HEK293 (cell line): Measurements from ENCODE around the gene USP31.

Source experiments
- CTCF ChIA-PET: fragments of 350-600 bp; formaldehyde crosslinking; extraction: SDS; loops from one replicate; lab custom pipeline; 2021; ENCODE audit warnings: antibody characterized with exemption; lab: Yijun Ruan, JAX
- POLR2A ChIA-PET: fragments of 300-600 bp; formaldehyde crosslinking; extraction: SDS; loops from one replicate; lab custom pipeline; 2020; ENCODE audit warnings: antibody characterized with exemption, inconsistent platforms; lab: Yijun Ruan, JAX
- H3K27ac ChIP-seq: fragments of 200-500 bp; sonication (Bioruptor generic); 2 replicates; pipeline ENCODE4 v1.5.1; 2014; ENCODE audit warnings: low read depth, low read length, control low read depth, inconsistent platforms; ENCODE audit errors: extremely low read depth
- H3K36me3 ChIP-seq, 2 experiments: fragments of 200-500 bp in 1 of 2; sonication (Bioruptor generic) in 1 of 2; 1 replicate in 1 of 2; 2 replicates in 1 of 2; pipeline ENCODE4 v1.5.1; 2014 to 2017; ENCODE audit warnings: inconsistent platforms in 2 of 2, low read length in 2 of 2; ENCODE audit not compliant: control insufficient read depth in 2 of 2, insufficient read depth in 1 of 2
- H3K4me1 ChIP-seq: fragments of 200-500 bp; sonication (Bioruptor generic); 2 replicates; pipeline ENCODE4 v1.5.1; 2014; ENCODE audit warnings: mild to moderate bottlenecking, low read length, inconsistent platforms; ENCODE audit not compliant: control insufficient read depth, insufficient read depth
- H3K4me3 ChIP-seq: 2 replicates; pipeline ENCODE4 v1.5.1; 2011; ENCODE audit warnings: low read depth, mild to moderate bottlenecking, control low read depth, low read length, moderate library complexity
- H3K9me3 ChIP-seq: fragments of 200-500 bp; sonication (Bioruptor generic); 2 replicates; pipeline ENCODE4 v1.5.1; 2014; ENCODE audit warnings: low read depth, low read length, inconsistent platforms; ENCODE audit not compliant: control insufficient read depth, insufficient read depth
- HOXA7 ChIP-seq: sonication (generic); formaldehyde crosslinking; IDR thresholded peaks from 2 replicates; pipeline ENCODE4 v1.8.1; 2022; ENCODE audit warnings: missing genetic modification reagents, borderline replicate concordance
- HOXC10 ChIP-seq: sonication (generic); formaldehyde crosslinking; IDR thresholded peaks from 2 replicates; pipeline ENCODE4 v1.8.1; 2023; ENCODE audit warnings: mild to moderate bottlenecking, missing genetic modification reagents
- HOXD13 ChIP-seq: sonication (generic); formaldehyde crosslinking; IDR thresholded peaks from 2 replicates; pipeline ENCODE4 v1.8.0; 2022; ENCODE audit warnings: missing genetic modification reagents, borderline replicate concordance
- IKZF3 ChIP-seq: fragments of 450-650 bp; IDR thresholded peaks from 2 replicates; pipeline ENCODE4 v1.5.0; 2018; ENCODE audit warnings: missing biosample characterization, mild to moderate bottlenecking, missing genetic modification characterization, moderate library complexity
- KLF1 ChIP-seq: fragments of 450-650 bp; formaldehyde crosslinking; IDR thresholded peaks from 2 replicates; pipeline ENCODE4 v1.5.1; 2016; ENCODE audit warnings: missing biosample characterization, missing genetic modification characterization
- KLF8 ChIP-seq: fragments of 450-650 bp; formaldehyde crosslinking; IDR thresholded peaks from 2 replicates; pipeline ENCODE4 v1.5.1; 2016; ENCODE audit warnings: missing biosample characterization, missing genetic modification characterization
- KLF9 ChIP-seq: fragments of 450-650 bp; formaldehyde crosslinking; IDR thresholded peaks from 2 replicates; pipeline ENCODE4 v1.5.1; 2016; ENCODE audit warnings: missing biosample characterization, missing genetic modification characterization, low read depth
- MZF1 ChIP-seq: fragments of 450-650 bp; formaldehyde crosslinking; IDR thresholded peaks from 2 replicates; pipeline ENCODE4 v1.5.1; 2017; ENCODE audit warnings: missing biosample characterization, missing genetic modification characterization, borderline replicate concordance
- SP7 ChIP-seq: fragments of 450-650 bp; formaldehyde crosslinking; IDR thresholded peaks from 2 replicates; pipeline ENCODE4 v1.5.1; 2016; ENCODE audit warnings: missing biosample characterization, missing genetic modification characterization
- YY2 ChIP-seq: fragments of 450-650 bp; formaldehyde crosslinking; IDR thresholded peaks from 2 replicates; pipeline ENCODE4 v1.5.1; 2016; ENCODE audit warnings: missing biosample characterization, missing genetic modification characterization
- ZBTB7A ChIP-seq: fragments of 450-650 bp; formaldehyde crosslinking; IDR thresholded peaks from 2 replicates; pipeline ENCODE4 v1.5.1; 2016; ENCODE audit warnings: low read depth, missing biosample characterization, missing genetic modification characterization
- ZFHX2 ChIP-seq: fragments of 450-650 bp; formaldehyde crosslinking; conservative IDR thresholded peaks from 2 replicates; pipeline ENCODE4 v1.5.1; 2016; ENCODE audit warnings: missing biosample characterization, missing genetic modification characterization
- ZNF10 ChIP-seq: fragments of 450-650 bp; formaldehyde crosslinking; IDR thresholded peaks from 2 replicates; pipeline ENCODE4 v1.5.1; 2017; ENCODE audit warnings: missing biosample characterization, missing genetic modification characterization
- ZNF19 ChIP-seq: fragments of 450-650 bp; formaldehyde crosslinking; IDR thresholded peaks from 2 replicates; pipeline ENCODE4; 2016; ENCODE audit warnings: missing biosample characterization, missing genetic modification characterization, low read depth
- ZNF202 ChIP-seq: fragments of 450-650 bp; formaldehyde crosslinking; IDR thresholded peaks from 2 replicates; pipeline ENCODE4 v1.5.1; 2016; ENCODE audit warnings: missing biosample characterization, missing genetic modification characterization, borderline replicate concordance
- ZNF37A ChIP-seq: fragments of 450-650 bp; IDR thresholded peaks from 2 replicates; pipeline ENCODE4 v1.5.1; 2018; ENCODE audit warnings: missing biosample characterization, missing genetic modification characterization
- ZNF600 ChIP-seq: fragments of 450-650 bp; formaldehyde crosslinking; IDR thresholded peaks from 2 replicates; pipeline ENCODE4 v1.5.1; 2016; ENCODE audit warnings: missing biosample characterization, missing genetic modification characterization
- ZNF629 ChIP-seq: fragments of 450-650 bp; formaldehyde crosslinking; IDR thresholded peaks from 2 replicates; pipeline ENCODE4 v1.5.1; 2017; ENCODE audit warnings: missing biosample characterization, missing genetic modification characterization
- ZNF658 ChIP-seq: fragments of 450-650 bp; formaldehyde crosslinking; IDR thresholded peaks from 2 replicates; pipeline ENCODE4; 2016; ENCODE audit warnings: missing biosample characterization, missing genetic modification characterization
- ZNF664 ChIP-seq: fragments of 450-650 bp; formaldehyde crosslinking; IDR thresholded peaks from 2 replicates; pipeline ENCODE4 v1.5.1; 2016; ENCODE audit warnings: missing biosample characterization, missing genetic modification characterization
- ZNF677 ChIP-seq: fragments of 450-650 bp; IDR thresholded peaks from 2 replicates; pipeline ENCODE4 v1.5.0; 2018; ENCODE audit warnings: missing biosample characterization, mild to moderate bottlenecking, missing genetic modification characterization, moderate library complexity
- ZNF768 ChIP-seq: fragments of 450-650 bp; formaldehyde crosslinking; IDR thresholded peaks from 2 replicates; pipeline ENCODE4 v1.5.1; 2018; ENCODE audit warnings: missing biosample characterization, mild to moderate bottlenecking, missing genetic modification characterization
- TF ChIP-seq, protein P1 (sequence below): fragments of 450-650 bp; formaldehyde crosslinking; IDR thresholded peaks from 2 replicates; pipeline ENCODE4 v1.5.1; 2016; ENCODE audit warnings: missing biosample characterization, missing genetic modification characterization
- TF ChIP-seq, protein P2 (sequence below): fragments of 450-650 bp; formaldehyde crosslinking; IDR thresholded peaks from 2 replicates; pipeline ENCODE4 v1.5.1; 2016; ENCODE audit warnings: missing biosample characterization, missing genetic modification characterization
- TF ChIP-seq, protein P3 (sequence below): fragments of 450-650 bp; formaldehyde crosslinking; IDR thresholded peaks from 2 replicates; pipeline ENCODE4 v1.5.1; 2016; ENCODE audit warnings: missing biosample characterization, missing genetic modification characterization

Gene USP31

DNA sequence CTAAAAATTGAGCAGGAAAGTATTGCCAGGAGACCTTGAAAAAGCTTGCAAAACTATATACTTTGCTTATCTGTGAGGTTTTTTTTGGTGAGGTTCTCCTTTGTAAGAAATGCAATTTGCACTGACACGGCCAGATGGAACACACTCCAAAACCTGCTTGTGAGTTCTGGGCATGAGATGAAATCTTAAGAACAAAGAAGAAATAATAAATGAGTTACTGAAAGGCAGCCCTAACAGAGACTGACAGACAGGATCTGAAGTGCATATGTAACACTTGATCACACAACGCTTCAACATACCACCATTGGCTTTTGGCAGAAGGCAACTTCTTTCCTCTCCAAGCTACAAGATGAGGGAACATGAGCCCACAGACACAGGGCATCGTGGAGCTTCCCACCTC lies 82.6 kb downstream of the USP31 start (continued):
- no peak for TF ChIP-seq ZNF664 (tag by site-specific recombination)
- TF ChIP-seq, protein P1, sequence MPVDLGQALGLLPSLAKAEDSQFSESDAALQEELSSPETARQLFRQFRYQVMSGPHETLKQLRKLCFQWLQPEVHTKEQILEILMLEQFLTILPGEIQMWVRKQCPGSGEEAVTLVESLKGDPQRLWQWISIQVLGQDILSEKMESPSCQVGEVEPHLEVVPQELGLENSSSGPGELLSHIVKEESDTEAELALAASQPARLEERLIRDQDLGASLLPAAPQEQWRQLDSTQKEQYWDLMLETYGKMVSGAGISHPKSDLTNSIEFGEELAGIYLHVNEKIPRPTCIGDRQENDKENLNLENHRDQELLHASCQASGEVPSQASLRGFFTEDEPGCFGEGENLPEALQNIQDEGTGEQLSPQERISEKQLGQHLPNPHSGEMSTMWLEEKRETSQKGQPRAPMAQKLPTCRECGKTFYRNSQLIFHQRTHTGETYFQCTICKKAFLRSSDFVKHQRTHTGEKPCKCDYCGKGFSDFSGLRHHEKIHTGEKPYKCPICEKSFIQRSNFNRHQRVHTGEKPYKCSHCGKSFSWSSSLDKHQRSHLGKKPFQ (tag by site-specific recombination), result no peak
- no peak for TF ChIP-seq IKZF3 (tag by site-specific recombination)
- no peak for TF ChIP-seq ZNF10 (tag by site-specific recombination)
- TF ChIP-seq ZNF19 (tag by site-specific recombination), result no peak
- TF ChIP-seq HOXC10 (CRISPR knock-in tag), result no peak

DNA sequence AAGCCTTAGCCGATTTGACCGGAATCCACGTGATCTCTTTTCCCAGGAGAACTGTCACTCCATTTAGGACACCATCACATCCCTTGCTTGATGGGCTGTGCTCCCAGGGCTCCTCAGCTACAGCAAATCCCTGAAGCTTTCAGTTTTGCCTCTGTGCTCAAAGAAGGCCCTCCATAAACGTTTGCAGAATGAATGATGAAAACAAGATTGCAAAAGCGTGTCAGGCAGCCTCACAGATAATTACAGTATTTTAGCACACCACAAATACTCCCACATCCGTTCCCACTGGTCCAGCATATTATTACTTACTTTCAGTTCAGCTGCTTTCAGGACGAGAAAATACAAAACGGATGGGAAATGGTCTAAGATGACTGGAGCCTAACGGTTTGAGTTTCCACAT lies 84.6 kb downstream of the USP31 start:
- Histone ChIP-seq H3K4me1 (no peaks in the 10 kb centered on the region), H3K27ac (no peak overlapping the region)
- no peak for TF ChIP-seq KLF8 (tag by site-specific recombination)
- 0 out of 2 replicates have a peak, but pooled peaks have one; percentile 19 for TF ChIP-seq SP7 (tag by site-specific recombination)
- TF ChIP-seq, all 188 proteins: peak for 1
- H3K9me3 ChIP-seq, result no peaks in the 10 kb centered on the region
- CTCF ChIA-PET, result interaction anchor here (1.2 kb wide), 1 partner anchor 166 kb away, joined by 8 read pairs; no protein-coding TSS in a partner anchor
- POLR2A ChIA-PET, result no interaction called here
- no peak overlapping the region for H3K4me3 ChIP-seq
- peaks cover 0 to 35% of the 10 kb centered on the region in 2 experiments; a peak in 1 of 3 replicates for H3K36me3 ChIP-seq

DNA sequence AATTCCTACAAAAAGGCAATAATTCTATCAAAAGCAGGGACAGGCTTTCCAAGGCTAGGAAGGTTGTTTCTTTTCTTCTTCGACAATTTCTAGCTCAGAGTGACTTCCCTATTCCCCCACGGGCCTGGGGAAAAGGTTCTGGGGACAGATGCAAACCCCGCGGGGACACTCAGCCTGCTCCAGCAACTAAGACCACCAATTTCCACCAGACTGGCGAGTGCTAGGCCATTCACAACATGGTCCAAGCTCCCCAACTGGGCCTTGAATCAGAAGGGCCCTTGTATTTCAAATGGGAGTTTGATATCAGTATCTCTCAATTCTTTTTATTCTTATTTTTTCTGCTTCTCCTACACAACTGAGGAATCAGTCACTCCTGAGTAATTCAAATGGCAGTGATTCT lies 86.7 kb downstream of the USP31 start:
- no peak overlapping the region for H3K27ac ChIP-seq
- ChIA-PET CTCF (interaction anchor here (0.6 to 1.3 kb wide), 3 partner anchors 10 to 372 kb away, joined by 3 to 4 read pairs (median 3); no protein-coding TSS in a partner anchor), POLR2A (no interaction called here)
- H3K4me3 ChIP-seq, result no peak overlapping the region
- H3K4me1 ChIP-seq, result no peaks in the 10 kb centered on the region
- H3K36me3 ChIP-seq, result peaks cover 0 to 14% of the 10 kb centered on the region in 2 experiments; a peak in 1 of 3 replicates
- TF ChIP-seq ZNF629 (tag by site-specific recombination), result no peak
- no peak for TF ChIP-seq ZFHX2
- no peak for TF ChIP-seq KLF1 (tag by site-specific recombination)
- TF ChIP-seq, protein P2, sequence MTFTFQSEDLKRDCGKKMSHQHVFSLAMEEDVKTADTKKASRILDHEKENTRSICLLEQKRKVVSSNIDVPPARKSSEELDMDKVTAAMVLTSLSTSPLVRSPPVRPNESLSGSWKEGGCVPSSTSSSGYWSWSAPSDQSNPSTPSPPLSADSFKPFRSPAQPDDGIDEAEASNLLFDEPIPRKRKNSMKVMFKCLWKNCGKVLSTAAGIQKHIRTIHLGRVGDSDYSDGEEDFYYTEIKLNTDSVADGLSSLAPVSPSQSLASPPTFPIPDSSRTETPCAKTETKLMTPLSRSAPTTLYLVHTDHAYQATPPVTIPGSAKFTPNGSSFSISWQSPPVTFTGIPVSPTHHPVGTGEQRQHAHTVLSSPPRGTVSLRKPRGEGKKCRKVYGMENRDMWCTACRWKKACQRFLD (tag by site-specific recombination), result no peak
- no peak for TF ChIP-seq ZNF37A
- TF ChIP-seq HOXD13 (CRISPR knock-in tag), result no peak
- TF ChIP-seq HOXA7 (CRISPR knock-in tag), result no peak
- TF ChIP-seq MZF1, result no peak
- no peak for TF ChIP-seq KLF9 (tag by site-specific recombination)
- no peak for TF ChIP-seq ZNF768 (tag by site-specific recombination)
- no peak for TF ChIP-seq ZNF658 (tag by site-specific recombination)
- no peak for TF ChIP-seq ZNF677 (tag by site-specific recombination)
- TF ChIP-seq, protein P3, sequence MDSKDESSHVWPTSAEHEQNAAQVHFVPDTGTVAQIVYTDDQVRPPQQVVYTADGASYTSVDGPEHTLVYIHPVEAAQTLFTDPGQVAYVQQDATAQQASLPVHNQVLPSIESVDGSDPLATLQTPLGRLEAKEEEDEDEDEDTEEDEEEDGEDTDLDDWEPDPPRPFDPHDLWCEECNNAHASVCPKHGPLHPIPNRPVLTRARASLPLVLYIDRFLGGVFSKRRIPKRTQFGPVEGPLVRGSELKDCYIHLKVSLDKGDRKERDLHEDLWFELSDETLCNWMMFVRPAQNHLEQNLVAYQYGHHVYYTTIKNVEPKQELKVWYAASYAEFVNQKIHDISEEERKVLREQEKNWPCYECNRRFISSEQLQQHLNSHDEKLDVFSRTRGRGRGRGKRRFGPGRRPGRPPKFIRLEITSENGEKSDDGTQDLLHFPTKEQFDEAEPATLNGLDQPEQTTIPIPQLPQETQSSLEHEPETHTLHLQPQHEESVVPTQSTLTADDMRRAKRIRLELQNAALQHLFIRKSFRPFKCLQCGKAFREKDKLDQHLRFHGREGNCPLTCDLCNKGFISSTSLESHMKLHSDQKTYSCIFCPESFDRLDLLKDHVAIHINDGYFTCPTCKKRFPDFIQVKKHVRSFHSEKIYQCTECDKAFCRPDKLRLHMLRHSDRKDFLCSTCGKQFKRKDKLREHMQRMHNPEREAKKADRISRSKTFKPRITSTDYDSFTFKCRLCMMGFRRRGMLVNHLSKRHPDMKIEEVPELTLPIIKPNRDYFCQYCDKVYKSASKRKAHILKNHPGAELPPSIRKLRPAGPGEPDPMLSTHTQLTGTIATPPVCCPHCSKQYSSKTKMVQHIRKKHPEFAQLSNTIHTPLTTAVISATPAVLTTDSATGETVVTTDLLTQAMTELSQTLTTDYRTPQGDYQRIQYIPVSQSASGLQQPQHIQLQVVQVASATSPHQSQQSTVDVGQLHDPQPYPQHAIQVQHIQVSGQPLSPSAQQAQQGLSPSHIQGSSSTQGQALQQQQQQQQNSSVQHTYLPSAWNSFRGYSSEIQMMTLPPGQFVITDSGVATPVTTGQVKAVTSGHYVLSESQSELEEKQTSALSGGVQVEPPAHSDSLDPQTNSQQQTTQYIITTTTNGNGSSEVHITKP (tag by site-specific recombination), result no peak
- TF ChIP-seq YY2 (tag by site-specific recombination), result no peak
- no peak for TF ChIP-seq ZNF600 (tag by site-specific recombination)
- TF ChIP-seq SP7 (tag by site-specific recombination), result no peak
- TF ChIP-seq ZNF202 (tag by site-specific recombination), result no peak
- no peak for TF ChIP-seq ZBTB7A
- H3K9me3 ChIP-seq, result no peaks in the 10 kb centered on the region
